Measurements from ENCODE around the gene RB1. TPM values are rescaled to one million over a fixed set of nuclear protein-coding genes. Genes with fewer than 3 reads are reported as not detected.

Gene RB1
- total and polyA plus RNA-seq, 2 donors (not counting 1 experiment from before 2014, with no cell fraction given), result 24.0 to 70.4 TPM

- no CpG with 5 or more reads among the region's 2 CpGs for WGBS (ENCODE audit: insufficient coverage)
- Histone ChIP-seq H3K9ac (ENCODE audit: low read length) (no peak overlapping the region), H2AFZ (ENCODE audit: insufficient read depth, low read depth, low read length, poor library complexity, severe bottlenecking) (no peak overlapping the region), H3K27me3 (replicated peaks in 1 of 4; ENCODE audit: control extremely low read depth in 1 of 4, control insufficient read depth in 3 of 4, insufficient read depth in 4 of 4, low read length in 3 of 4) (no peaks in the 10 kb centered on the region), H3K79me2 (ENCODE audit: control insufficient read depth, insufficient read depth, low read length) (no peaks in the 10 kb centered on the region), H3K4me1 (ENCODE audit: control insufficient read depth in 2 of 2, insufficient read depth in 2 of 2, low read length in 2 of 2) (no peaks in the 10 kb centered on the region), H3K9me3 (ENCODE audit: control extremely low read depth in 1 of 3, control insufficient read depth in 2 of 3, insufficient read depth in 1 of 3, low read length in 2 of 3) (no peaks in the 10 kb centered on the region), H3K27ac (ENCODE audit: low read length in 2 of 2) (no peak overlapping the region), H3K4me3 (ENCODE audit: control extremely low read depth in 1 of 5, extremely low read depth in 1 of 5, insufficient read depth in 1 of 5, low read depth in 2 of 5, low read length in 4 of 5) (no peak overlapping the region), H3K4me2 (replicated peaks; ENCODE audit: low read depth, low read length, poor library complexity, severe bottlenecking) (no peak overlapping the region), H3K36me3 (replicated peaks in 1 of 2; ENCODE audit: control extremely low read depth in 1 of 2, control insufficient read depth in 1 of 2, extremely low read depth in 1 of 2, insufficient read depth in 2 of 2, low read length in 1 of 2) (no peaks in the 10 kb centered on the region), H4K20me1 (ENCODE audit: control insufficient read depth, insufficient read depth, low read length, poor library complexity, severe bottlenecking) (no peaks in the 10 kb centered on the region)
- Mint-ChIP-seq H3K27me3 (no peaks in the 10 kb centered on the region), H3K4me1 (peaks cover 9% of the 10 kb centered on the region), H3K27ac (no peak overlapping the region), H3K9me3 (ENCODE audit: insufficient read depth) (no peaks in the 10 kb centered on the region), H3K4me3 (no peak overlapping the region)
- intact Hi-C loops (cut with micrococcal nuclease), result no loop called here
- TF ChIP-seq EZH2 (IDR thresholded peaks at IDR 0.05; ENCODE audit: borderline replicate concordance, insufficient read depth, low read depth, low read length, poor library complexity, severe bottlenecking), result no peak
- no peak for TF ChIP-seq CTCF (IDR thresholded peaks at IDR 0.05)
- POLR2A ChIA-PET, result no interaction called here
- CTCF ChIA-PET, result no interaction called here
- DNase-seq (no peak), ATAC-seq (ENCODE audit: low read depth) (no peak)
Measured at GRCh38 chr13:48278806-48279205, 24.7 kb upstream of the RB1 start.

- H3K9me3 Mint-ChIP-seq (ENCODE audit: insufficient read depth), result no peaks in the 10 kb centered on the region
- DNase-seq, result no peak
- no peaks in the 10 kb centered on the region for H3K36me3 ChIP-seq (replicated peaks in 1 of 2; ENCODE audit: control extremely low read depth in 1 of 2, control insufficient read depth in 1 of 2, extremely low read depth in 1 of 2, insufficient read depth in 2 of 2, low read length in 1 of 2)
- H3K27me3 Mint-ChIP-seq, result peaks cover 3% of the 10 kb centered on the region
- no peaks in the 10 kb centered on the region for H4K20me1 ChIP-seq (ENCODE audit: control insufficient read depth, insufficient read depth, low read length, poor library complexity, severe bottlenecking)
- H3K4me3 Mint-ChIP-seq, result no peak overlapping the region
- no peak overlapping the region for H3K9ac ChIP-seq (ENCODE audit: low read length)
- no peaks in the 10 kb centered on the region for H3K27me3 ChIP-seq (replicated peaks in 1 of 4; ENCODE audit: control extremely low read depth in 1 of 4, control insufficient read depth in 3 of 4, insufficient read depth in 4 of 4, low read length in 3 of 4)
- CTCF ChIA-PET, result interaction anchor here (0.7 kb wide), 1 partner anchor 155 kb away, joined by 3 read pairs; no protein-coding TSS in a partner anchor
- no peaks in the 10 kb centered on the region for H3K9me3 ChIP-seq (ENCODE audit: control extremely low read depth in 1 of 3, control insufficient read depth in 2 of 3, insufficient read depth in 1 of 3, low read length in 2 of 3)
- H3K27ac ChIP-seq (ENCODE audit: low read length in 2 of 2), result no peak overlapping the region
- POLR2A ChIA-PET, result no interaction called here
- peaks cover 4% of the 10 kb centered on the region for H3K79me2 ChIP-seq (ENCODE audit: control insufficient read depth, insufficient read depth, low read length)
- intact Hi-C loops (cut with micrococcal nuclease), result no loop called here
- H3K4me3 ChIP-seq (ENCODE audit: control extremely low read depth in 1 of 5, extremely low read depth in 1 of 5, insufficient read depth in 1 of 5, low read depth in 2 of 5, low read length in 4 of 5), result no peak overlapping the region
- no peak for ATAC-seq (ENCODE audit: low read depth)
- TF ChIP-seq CTCF (IDR thresholded peaks at IDR 0.05), result no peak
- TF ChIP-seq EZH2 (IDR thresholded peaks at IDR 0.05; ENCODE audit: borderline replicate concordance, insufficient read depth, low read depth, low read length, poor library complexity, severe bottlenecking), result no peak
- H3K27ac Mint-ChIP-seq, result no peak overlapping the region
- peaks cover 9 to 14% of the 10 kb centered on the region in 2 donors for H3K4me1 ChIP-seq (ENCODE audit: control insufficient read depth in 2 of 2, insufficient read depth in 2 of 2, low read length in 2 of 2)
- no peak overlapping the region for H3K4me2 ChIP-seq (replicated peaks; ENCODE audit: low read depth, low read length, poor library complexity, severe bottlenecking)
- peaks cover 24% of the 10 kb centered on the region for H3K4me1 Mint-ChIP-seq
- no peak overlapping the region for H2AFZ ChIP-seq (ENCODE audit: insufficient read depth, low read depth, low read length, poor library complexity, severe bottlenecking)
- WGBS (ENCODE audit: insufficient coverage), result no CpG with 5 or more reads among the region's 1 CpG
Measured at GRCh38 chr13:48281556-48281955, 22.0 kb upstream of the RB1 start.

Data from B cell (primary cell).